ENCODE data around the gene CHCHD6.

Gene CHCHD6

DNA sequence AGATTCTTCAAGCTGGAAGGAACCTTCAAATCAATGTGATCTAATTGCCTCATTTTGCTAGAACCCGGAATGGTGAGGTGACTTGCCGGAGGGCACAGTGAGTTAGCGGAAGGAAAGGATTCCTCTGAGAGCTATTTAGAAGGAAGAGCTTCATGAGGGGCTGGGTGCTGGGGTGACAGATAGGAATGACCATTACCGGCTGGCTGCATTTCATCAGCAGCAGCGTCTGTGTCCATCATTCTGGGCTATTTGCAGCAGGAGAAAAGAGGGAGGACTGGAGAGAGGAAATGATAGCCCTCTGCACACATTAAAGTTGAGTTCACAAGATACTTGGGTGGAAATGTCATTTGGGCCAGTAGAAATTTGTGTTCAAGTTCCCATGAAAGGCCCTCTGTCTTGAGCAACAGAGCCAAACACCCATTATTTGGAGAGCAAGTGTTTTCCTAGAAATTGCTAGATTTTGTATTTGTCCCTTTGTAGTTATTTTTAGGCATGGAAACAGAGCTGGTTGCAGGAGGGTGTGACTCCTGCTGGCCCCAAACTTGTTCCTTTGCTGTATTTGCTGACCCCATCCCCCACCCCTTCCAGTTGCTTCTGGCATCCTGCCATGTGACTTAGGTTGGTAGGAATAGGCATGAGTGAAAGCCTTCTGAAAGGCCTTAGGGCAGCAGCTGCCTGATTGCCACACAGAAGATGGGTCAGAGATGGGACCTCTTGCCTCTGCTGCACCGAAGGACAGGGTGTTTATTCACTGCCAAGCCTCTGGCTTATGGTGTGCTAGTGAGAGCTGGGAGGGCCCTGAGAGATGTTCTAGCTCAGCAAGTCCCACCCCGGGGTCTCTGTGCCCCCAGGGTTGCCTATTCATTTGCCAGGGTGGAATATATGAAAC is 191.4 kb downstream of the CHCHD6 start:
- DNase-seq (ENCODE audit: low spot score), result no peak

DNA sequence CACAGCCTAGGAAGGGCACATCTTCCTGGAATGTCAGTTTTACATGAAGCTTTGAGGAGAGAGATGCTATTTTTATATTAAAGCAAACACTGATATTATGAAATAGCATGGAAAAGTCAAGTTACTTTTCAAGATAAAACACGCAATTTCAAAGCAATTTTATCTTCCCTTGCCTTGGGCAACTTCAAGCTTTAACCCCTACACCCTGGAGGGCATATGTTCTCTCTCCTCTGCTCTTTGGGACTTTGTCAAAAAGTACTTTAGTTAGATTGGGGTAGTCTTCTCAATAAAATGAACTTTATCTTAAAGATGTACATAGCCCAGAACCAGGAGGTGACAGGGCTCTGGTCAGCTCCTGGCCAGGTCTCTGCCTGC is 192.0 kb downstream of the CHCHD6 start:
- DNase-seq (ENCODE audit: low spot score), result no peak

DNA sequence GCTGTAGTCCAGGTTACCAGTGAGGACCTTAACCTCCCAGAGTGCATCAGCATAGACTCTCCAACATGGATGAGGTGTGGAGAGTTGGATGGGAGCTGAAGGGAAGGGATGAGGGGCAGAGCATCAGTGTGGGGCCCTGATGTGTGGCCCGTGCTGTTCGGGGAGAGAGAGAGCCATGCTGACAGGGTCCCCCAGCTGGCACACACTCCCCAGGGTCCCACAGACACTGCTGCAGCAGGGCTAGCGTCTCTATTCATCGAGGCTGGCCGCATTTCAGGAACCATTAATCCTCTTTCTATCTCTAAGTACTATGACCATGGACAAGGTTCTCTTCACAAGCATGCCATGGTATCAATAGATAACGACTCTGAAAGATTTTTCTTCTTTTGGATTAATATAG is 192.9 kb downstream of the CHCHD6 start:
- no peak for DNase-seq (ENCODE audit: low spot score)

DNA sequence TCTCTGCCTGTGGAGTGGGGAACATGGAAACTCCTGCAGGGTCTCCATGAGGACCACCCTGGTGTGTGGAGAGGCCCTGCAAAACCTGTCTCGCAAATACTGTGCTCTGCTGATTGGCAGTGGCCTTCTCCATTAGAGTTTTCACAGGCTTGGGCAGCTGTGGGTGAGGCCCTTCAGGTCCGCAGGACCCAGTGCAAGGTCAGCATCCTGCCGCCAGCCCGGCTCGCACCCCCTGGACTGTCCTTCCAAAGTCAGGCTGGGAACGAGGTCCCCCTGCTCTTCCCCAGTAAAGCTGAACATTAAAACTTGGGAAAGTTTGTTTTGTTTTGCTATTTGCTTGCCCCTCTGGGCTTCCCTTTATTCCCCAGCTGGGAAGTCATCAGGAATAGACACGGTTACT is 193.9 kb downstream of the CHCHD6 start:
- no peak for DNase-seq (ENCODE audit: low spot score)

DNA sequence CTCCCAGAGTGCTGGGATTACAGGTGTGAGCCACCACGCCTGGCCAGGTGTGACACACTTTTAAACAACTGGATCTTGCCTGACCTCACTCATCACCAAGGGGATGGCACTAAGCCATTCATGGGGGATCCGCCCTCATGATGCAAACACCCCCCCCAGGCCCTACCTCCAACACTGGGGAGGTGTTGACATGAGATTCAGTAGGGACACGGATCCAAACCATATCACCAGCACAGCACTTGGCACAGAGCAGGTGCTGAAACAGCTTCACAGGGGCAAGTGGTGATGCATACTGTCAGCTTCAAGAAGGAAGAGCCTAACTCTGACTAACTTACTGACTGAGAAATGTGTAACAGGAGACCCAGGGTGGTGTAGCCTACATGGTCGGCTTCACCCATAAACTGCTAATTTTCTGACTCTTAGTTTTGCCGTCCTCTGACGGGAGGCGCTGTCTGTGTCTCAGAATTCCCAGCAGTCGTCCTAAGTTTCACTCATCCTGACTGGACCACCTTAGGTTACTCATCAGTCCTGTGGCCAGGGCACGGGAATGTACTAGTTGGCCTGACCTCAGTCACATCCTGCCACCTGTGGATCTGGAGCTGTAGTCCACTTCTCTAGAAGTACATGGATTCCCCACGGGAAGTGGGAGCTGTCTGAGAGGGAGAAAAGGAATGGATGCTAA is 197.0 kb downstream of the CHCHD6 start:
- DNase-seq (ENCODE audit: low spot score), result no peak

DNA sequence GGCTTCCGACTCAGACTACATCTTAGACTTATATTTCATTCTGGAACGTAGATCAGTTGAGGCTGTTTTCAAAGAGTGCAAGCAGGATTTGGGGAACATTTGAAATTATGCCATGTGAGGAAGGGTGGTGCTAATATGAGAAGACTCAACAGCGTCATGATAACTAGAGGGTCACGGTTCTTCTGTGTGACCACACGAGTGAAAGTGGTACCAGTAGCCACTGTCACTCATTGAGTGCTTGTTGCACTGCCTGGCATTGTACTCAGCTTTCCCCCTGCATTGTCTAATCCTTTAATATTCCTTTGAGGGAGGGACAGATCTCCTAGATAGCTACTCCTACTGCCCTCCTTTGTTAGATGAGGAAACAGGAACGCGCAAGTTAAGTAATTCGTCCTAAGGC is 197.6 kb downstream of the CHCHD6 start:
- DNase-seq (ENCODE audit: low spot score), result no peak

DNA sequence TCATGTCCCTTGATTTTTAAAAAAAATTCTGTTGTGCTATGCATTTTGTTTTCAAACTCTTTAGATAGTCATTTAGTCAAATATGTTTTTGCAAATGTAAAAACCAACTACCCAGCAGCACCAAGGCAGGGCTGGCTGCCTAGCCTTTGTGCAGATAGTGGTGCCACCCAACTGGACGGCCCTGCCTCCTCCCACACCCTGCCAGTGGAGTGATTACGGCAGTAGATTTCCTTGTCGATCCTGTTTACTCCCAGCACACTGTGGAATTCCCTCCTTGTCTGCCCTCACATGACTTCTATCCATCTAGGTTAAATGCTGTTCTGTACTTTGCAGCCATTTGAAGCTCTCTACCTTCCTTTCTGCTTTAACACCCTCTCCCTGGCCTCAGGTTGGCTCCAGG is 199.5 kb downstream of the CHCHD6 start:
- no peak for DNase-seq (ENCODE audit: low spot score)

DNA sequence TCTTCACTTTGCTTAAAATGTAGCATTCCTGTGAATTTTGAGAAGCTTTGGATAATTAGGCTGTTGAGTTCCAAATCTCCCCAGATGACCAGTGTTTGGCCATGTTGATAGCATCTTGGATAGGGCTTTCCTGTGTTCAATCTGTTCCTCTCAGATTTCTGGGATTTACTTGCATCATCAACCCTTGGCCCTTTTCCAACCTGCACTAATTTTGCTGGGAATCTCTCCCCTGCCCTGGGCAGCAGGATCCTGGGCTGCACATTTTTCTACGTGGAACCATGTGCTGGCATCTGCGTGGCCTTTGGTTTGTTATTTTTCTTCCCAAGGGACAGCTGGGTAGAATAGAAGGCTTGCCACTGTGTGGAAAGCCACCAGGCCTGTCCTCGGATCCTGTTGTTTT is 203.5 kb downstream of the CHCHD6 start:
- DNase-seq (ENCODE audit: low spot score), result no peak

DNA sequence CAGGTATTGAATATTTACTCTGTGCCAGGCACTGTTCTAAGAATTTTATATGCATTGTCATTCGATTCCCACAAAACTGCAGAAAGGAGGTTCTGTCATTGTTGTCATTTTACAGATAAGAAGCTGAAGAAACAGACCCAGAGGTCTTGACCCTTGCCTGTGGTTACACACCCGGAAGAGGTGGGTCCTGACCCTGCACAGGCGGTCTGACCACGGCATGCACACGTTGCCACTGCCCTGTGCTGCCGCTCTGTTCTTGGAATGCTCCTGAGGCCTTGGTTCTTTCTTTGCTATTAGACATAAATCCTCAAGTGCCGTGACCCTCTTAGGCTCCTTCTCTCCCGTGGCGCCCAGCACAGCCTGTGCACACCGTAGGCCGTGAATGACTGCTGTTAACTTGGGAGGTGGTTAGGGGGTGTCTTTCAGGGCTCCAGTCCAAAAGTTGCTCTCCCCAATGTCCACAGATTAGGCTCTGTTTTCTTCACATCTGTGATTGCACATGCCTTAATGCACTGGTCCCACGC is 204.8 kb downstream of the CHCHD6 start:
- no peak for DNase-seq (ENCODE audit: low spot score)

DNA sequence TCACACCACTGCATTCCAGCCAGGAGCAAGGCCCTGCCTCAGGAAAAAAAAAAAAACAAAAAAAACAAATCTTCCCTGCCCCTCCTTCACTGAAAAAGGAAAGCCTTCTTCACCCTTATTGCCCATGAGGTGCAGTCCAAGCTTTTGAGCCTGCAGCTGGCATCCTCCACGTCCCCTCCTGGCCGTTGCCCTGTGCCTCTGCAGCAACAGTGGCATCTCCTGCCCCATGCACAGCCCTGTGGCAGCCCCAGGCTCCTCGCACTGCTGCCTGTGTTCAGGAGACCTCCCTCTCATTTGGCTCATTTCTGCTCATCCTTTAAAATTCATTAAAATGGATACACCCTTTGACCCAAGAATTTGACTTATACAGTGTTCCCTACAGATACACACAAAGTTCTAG is 206.2 kb downstream of the CHCHD6 start:
- no peak for DNase-seq (ENCODE audit: low spot score)

DNA sequence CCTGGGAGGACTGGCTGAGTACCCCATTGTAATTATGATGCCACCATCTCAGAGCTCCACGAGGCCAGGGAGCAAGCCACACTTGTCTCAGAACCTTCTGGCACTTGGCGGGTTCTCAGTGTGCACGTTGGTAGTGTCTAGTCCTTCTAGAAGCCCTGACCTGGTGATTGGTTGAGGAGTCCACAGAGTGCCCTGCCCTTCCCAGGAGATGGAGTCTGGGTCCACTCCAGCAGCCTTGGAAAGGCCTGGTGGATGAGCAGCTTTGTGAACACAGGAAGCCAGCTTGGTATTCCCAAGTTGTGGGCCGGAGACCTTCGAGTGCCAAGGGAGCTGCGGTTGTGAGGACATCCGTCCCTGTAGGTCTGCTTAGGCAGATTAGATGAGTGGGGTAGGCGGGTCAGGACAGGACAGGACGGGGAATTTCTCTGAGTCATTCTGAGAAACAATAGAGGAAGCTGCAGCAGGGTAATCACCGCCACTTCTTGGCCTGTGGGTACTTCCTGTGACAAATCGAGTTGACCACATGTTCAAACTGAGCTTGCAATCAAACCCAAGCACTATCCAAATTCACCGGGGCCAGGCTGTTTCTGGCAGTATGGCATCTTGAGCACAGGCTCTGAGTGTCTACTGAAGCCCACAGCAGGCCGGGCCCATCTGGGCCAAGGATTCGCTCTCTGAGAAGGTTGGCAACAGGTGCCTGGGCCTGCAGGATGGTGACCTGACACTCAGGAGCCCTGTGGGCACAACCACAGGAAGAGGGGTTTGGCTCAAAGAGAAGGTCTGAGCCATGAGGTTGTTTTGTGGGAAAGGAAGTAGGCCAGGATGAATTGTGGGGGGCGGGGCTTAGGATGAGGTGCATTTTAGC is 207.4 kb downstream of the CHCHD6 start:
- DNase-seq (ENCODE audit: low spot score), result peak; percentile 81

DNA sequence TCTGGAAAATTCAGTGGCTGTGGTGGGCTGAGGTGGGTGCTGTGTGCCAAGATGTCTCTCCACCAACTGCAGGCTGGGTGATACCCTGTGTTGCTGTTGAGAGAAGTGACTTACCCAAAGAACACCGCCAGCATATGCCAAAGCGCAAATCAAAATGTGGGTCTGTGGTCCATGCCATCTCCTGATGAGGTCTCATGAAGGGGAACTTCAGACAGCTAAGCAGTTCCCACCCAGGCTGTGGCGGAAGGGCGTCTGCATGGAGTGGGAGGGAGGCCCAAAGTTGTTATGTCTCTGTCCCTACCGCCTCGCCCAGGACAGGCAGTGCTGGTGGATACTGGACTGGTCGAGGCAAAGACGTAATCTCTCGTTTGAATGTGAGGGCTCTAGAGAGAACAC is 208.0 kb downstream of the CHCHD6 start:
- no peak for DNase-seq (ENCODE audit: low spot score)

DNA sequence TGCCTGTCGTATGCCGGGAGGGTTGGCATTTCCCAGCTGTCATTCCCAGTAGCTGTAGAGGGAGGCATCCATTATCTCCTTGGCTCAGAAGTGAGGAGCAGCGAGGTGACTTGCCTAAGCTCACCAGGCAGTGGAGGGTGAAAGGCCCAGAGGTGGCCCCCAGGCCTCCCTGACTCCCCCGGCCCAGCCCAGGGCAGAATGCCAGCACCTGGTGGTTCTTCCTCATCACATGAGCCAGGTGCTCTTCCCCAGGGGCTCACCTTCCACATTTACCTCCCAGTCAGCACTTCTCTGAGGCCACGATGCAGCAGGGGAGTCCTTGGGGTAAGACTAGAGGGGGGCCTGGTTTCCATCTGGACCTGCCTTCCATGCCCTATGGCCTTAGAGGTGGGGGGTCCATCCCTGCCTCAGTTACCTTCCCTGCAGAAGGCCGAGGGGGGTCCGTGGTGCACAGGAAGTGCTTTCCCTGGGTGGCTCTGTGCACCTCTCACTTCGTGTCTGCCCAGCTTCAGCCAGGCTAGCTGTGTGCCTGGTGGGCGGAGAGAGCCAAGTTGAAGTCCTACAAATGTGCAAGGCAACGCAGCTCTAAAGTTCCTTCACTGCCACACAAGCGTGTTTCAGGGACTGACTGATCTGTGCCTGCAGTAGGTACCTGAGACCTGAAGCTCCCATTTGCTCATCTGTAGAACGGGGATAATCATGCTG is 208.6 kb downstream of the CHCHD6 start:
- no peak for DNase-seq (ENCODE audit: low spot score)

DNA sequence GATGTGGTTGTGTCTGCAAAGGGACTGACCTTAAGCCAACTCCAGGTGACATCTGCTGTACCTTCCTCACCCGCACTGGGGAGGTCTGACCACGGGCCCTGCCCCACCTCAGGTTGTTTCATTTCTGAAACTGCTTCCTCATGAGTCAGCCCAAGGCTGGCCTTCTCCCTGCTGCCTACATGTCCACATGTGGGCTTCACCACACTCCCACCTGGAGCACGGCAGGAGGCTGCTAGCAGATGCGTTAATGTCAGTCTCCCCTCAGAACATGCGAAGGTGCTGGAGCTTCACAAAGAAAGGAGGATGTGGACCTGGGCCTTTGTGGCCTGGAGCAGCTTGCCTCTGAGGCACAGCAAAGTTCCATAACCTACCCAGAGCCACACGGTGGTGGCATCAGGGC is 209.5 kb downstream of the CHCHD6 start:
- DNase-seq (ENCODE audit: low spot score), result no peak

DNA sequence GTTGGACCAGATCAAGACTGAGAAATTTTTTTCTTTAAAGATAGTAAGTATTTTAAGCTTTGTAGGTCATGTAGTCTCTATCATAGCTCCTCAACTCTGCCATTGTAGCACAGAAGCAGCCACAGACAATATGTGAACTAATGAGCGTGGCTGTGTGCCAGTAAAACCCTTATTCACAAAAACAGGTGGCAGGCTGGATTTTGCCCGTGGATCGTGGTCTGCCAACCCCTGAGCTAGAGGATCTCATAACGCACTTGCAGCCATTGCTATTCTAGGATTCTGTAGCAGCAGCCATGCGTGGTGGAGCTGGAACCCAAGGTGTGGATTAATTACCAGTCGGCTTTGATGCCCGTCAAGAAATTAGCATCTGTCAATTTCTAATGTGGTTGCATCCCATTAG is 210.2 kb downstream of the CHCHD6 start:
- DNase-seq (ENCODE audit: low spot score), result no peak

DNA sequence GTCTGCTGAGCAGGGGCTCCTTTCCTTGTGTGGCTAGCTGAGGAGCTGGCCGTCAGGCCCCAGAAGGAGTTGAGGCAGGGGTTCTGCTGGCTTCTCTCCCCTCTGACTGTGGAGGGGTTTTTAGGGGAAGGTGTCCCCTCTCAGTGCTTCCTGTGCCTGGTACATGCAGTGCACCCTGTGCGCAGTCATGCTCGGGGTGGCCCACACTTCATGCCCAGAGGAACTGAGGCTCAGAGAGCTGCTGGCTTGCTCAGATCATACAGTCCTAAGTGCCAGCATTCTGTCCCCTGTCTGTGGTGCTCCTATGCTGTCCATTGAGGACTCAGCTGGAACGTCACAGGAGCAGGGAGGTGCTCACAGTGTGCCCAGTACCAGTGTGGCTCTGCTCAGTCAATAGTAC is 211.0 kb downstream of the CHCHD6 start:
- no peak for DNase-seq (ENCODE audit: low spot score)

DNA sequence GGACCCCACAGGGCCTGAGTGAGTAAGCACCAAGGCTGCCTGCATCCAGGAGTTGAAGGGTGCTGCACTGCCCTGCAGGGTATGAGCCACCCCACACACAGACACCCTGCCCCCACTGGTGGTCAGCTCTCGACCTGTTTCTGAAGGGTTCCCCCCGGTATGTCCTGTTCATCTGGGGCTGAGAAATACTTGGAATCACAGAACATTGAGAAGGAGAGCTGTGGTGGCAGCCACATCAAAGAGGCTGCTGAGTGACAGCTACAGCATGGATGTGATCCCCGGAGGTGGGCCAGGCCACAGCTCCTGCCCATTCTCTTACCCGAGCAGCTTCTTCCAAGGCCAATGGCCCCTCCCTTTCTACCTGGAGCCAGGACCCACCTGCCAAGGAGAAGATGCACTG is 212.5 kb downstream of the CHCHD6 start:
- no peak for DNase-seq (ENCODE audit: low spot score)

DNA sequence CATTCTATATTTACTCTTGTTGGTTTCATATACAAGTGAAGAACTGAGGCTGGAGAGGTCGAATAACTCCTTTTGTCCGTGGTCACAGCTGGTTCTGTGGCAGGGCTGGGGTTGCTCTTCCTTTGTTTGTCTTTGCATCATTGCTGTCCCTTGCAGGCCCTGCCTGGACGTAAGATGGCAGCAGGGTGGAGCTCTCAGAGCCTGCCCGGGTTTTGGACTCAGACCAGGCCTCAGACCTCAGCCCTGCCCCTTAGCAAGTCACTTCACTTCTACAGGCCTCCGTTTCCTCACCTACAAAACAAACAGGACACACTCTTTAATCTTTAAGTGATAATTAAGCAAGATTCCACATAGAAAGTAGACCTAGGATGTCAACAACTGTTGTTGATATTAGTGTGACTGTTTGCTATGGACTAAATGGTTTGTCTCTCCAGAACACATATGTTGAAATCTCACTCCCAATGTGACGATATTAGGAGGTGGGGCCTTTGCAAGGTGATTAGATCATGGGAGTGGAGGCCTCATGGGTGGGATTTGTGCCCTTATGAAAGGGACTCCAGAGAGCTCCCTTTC is 213.3 kb downstream of the CHCHD6 start:
- no peak for DNase-seq (ENCODE audit: low spot score)

DNA sequence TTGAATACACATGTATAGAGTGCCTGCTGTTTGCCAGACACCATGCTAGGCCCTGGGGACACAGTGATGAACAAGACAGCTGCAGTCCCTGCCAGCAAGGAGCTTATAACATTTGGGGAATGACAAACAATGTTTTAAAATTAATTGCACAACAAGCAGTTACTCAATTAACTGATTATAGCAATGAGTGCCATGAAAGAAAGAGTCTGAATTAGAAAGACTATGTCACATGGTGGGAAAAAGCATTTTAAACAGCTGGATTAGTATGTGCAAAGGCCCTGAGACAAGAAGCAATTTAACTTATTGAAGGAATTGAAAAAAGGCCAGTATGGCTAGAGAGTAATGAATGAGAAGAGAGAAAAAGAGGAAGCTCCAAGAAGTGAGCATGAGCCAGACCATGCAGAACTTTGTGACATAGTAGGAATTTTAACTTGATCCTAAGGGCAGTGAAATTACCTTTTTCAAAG is 214.3 kb downstream of the CHCHD6 start:
- DNase-seq (ENCODE audit: low spot score), result no peak

DNA sequence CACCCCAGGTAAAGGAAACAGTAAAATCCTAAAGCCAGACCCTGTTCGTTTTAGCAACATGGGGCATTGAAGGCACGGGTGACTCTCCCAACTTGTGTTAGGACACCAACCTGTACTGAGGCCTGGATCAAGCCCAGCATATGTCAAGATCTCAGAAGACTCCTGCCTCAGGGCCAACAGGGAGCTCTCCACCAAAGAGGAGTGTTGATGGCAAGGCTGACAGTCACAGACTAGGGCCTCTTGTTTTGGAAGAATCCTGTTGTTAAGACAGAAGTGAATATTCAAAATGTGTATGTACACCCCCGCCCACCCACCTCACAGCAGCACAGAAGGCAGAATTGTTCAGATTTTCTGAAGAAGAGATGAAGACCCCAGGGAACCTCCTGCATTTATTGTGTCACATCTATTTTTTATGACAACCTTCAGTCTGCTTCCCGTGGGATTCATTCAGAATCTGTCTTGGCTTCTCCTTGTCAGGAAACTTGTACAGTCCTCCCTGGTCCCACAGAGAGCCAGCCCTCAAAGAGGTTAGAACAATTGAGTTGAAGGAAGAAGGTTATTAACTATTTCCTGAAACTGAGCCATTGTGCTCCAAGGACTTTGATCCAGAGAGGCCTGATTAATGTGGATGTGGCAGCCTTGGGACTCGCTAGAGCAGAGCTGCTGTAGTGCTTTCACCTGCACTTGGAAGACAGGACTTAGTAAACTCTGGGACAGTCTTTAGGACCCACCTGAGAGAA is 217.2 kb downstream of the CHCHD6 start:
- no peak for DNase-seq (ENCODE audit: low spot score)

DNA sequence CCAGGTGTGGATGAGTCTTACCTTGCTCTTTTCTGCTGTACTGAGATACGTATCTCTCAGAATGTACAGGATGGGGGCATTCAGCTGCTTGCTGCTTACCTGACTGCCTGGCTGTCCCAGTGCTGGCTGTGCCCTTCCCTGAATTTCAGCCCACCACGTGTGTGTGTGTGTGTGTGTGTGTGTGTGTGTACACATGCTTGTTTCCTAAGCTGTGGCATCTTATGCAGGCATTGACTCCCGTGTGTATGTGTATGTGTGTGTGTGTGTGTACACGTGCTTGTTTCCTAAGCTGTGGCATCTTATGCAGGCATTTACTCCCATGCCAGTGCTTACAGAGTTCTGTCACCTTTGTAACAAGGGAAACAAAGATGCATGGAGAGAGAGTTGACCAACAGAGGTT is 218.4 kb downstream of the CHCHD6 start:
- no peak for DNase-seq (ENCODE audit: low spot score)
